HG03139 (cell line): ENCODE results near the gene NSF.
"Not testable (repeated sequence)": the region's sequence is repeated elsewhere in the genome, so short reads cannot be mapped to it uniquely, and the experiment has no call there.

ENCODE experiments used
- ATAC-seq: cut with Tn5 transposase; IDR thresholded peaks from one replicate; pipeline ENCODE4 v1.9.1; 2021; ENCODE audit not compliant: unreplicated experiment

Gene NSF

GRCh38 chr17:46773221-46773605 is 182.7 kb downstream of the NSF start:
- no peak for ATAC-seq

GRCh38 chr17:46773676-46774075 is 183.2 kb downstream of the NSF start:
- no peak for ATAC-seq

- ATAC-seq: no peak
Measured at GRCh38 chr17:46774108-46774737, 183.8 kb downstream of the NSF start.

GRCh38 chr17:46776298-46777005 is 186.0 kb downstream of the NSF start:
- no peak for ATAC-seq

- no peak for ATAC-seq
Measured at GRCh38 chr17:46777943-46778915, 187.8 kb downstream of the NSF start.

- ATAC-seq: no peak
Measured at GRCh38 chr17:46780003-46780373, 189.5 kb downstream of the NSF start.

GRCh38 chr17:46782250-46782953 is 191.9 kb downstream of the NSF start:
- no peak for ATAC-seq

GRCh38 chr17:46783031-46783593 is 192.6 kb downstream of the NSF start:
- ATAC-seq: no peak

GRCh38 chr17:46785696-46786095 is 195.2 kb downstream of the NSF start:
- ATAC-seq: no peak

- ATAC-seq: no peak
Measured at GRCh38 chr17:46787478-46787877, 197.0 kb downstream of the NSF start.

GRCh38 chr17:46788300-46788699 is 197.8 kb downstream of the NSF start:
- ATAC-seq: no peak

- ATAC-seq: no peak
Measured at GRCh38 chr17:46788796-46789195, 198.3 kb downstream of the NSF start.

GRCh38 chr17:46789610-46790009 is 199.1 kb downstream of the NSF start:
- ATAC-seq: no peak

- ATAC-seq: no peak
Measured at GRCh38 chr17:46790216-46790615, 199.7 kb downstream of the NSF start.

- no peak for ATAC-seq
Measured at GRCh38 chr17:46791531-46791930, 201.1 kb downstream of the NSF start.

GRCh38 chr17:46792071-46792470 is 201.6 kb downstream of the NSF start:
- ATAC-seq: no peak

- ATAC-seq: not testable (repeated sequence)
Measured at GRCh38 chr17:46793023-46793422, 202.6 kb downstream of the NSF start.

GRCh38 chr17:46793541-46793940 is 203.1 kb downstream of the NSF start:
- ATAC-seq: no peak

- no peak for ATAC-seq
Measured at GRCh38 chr17:46794318-46794717, 203.8 kb downstream of the NSF start.

GRCh38 chr17:46795379-46795952 is 205.0 kb downstream of the NSF start:
- ATAC-seq: no peak
